GM21515 (cell line): ENCODE measurements around the gene PNPLA3.

Source experiments
- ATAC-seq: cut with Tn5 transposase; IDR thresholded peaks from one replicate; pipeline ENCODE4 v1.9.1; 2021; ENCODE audit not compliant: unreplicated experiment

Gene PNPLA3

GRCh38 chr22:43991316-43992020 lies 67.9 kb downstream of the PNPLA3 start:
- ATAC-seq, result no peak

GRCh38 chr22:43992331-43992821 lies 68.8 kb downstream of the PNPLA3 start:
- no peak for ATAC-seq

GRCh38 chr22:43993072-43993760 lies 69.6 kb downstream of the PNPLA3 start:
- ATAC-seq, result no peak

- no peak for ATAC-seq
Measured at GRCh38 chr22:43994006-43994405, 70.4 kb downstream of the PNPLA3 start.

GRCh38 chr22:43994416-43994815 lies 70.8 kb downstream of the PNPLA3 start:
- ATAC-seq, result no peak

- ATAC-seq, result no peak
Measured at GRCh38 chr22:43995057-43995685, 71.6 kb downstream of the PNPLA3 start.

GRCh38 chr22:43995798-43996169 lies 72.2 kb downstream of the PNPLA3 start:
- no peak for ATAC-seq

GRCh38 chr22:43996170-43996980 lies 72.8 kb downstream of the PNPLA3 start:
- ATAC-seq, result no peak

GRCh38 chr22:43996981-43997265 lies 73.3 kb downstream of the PNPLA3 start:
- ATAC-seq, result no peak
